Stimulated activated CD8-positive, alpha-beta memory T cell treated with anti-CD3 and anti-CD28 coated beads, Interleukin-12 subunit alpha, Interleukin-12 subunit beta, amount 100 ng/mL, for 1 hour (primary cell): ENCODE results near the gene SMIM7.

Experiments used
- DNase-seq: peaks from one replicate; pipeline ENCODE4 v3.0.0-alpha.2; 2020; ENCODE audit warnings: low read depth

SMIM7 gene

GRCh38 chr19:16621165-16621800 is 38.7 kb downstream of the SMIM7 start:
- DNase-seq, result no peak

GRCh38 chr19:16620584-16620983 is 39.4 kb downstream of the SMIM7 start:
- DNase-seq, result no peak

GRCh38 chr19:16620018-16620417 is 39.9 kb downstream of the SMIM7 start:
- DNase-seq, result no peak

DNA sequence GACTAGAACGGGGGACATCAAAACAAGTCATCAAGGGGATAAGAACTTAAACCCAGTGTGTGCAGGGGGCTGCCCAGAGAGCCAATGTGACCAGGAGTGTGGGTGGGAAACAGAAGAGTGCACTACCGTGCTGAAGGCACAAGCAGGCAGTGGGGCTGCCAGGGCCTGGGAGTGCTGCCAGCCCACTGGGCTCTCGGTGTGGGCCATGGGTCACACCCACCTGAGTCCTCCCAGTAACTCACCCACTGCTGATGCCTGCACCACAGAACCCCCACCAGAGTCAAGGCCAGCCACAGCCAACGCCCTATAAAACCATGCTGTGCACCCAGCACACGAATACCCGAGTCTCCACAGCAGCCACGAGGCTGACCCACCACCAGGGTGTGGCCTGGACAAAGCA is 40.5 kb downstream of the SMIM7 start:
- no peak for DNase-seq

DNA sequence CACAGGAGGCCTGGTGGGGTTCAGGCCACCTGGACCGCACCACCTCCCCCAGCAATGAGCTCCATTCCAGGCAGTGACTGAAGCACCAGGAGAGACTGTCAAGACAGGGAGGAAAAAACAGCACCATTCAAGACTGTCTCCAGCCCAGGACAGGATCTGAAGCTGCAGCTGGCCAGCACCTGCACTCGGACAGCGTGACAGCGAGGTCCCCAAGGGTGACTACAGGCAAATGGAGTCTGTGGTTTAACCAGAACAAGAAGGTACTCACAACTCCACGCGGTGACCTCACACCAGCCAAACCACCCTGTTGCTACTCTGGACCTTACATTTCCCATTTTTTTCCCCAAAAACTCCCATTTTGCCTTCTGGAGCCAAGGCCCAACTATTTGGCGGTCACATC is 41.7 kb downstream of the SMIM7 start:
- no peak for DNase-seq

DNA sequence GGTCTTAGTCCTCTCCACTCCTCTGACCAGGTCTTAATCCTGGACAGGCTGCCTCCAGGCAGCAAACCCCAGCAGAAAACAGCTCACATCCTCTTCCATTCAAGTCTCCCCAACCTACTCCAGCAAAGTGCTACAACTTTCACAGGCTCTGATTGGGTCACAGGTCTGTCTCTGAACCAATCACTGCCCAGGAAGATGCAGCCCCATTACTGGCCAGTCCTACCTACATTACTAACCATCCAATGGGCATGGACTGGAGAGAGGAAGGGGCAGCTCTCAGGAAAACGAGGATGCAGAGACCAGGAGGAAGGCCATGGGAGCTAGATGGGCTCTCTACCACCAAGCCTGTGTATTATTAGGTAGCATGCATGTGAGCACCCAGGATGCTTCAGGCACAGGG is 44.1 kb downstream of the SMIM7 start:
- DNase-seq, result no peak

DNA sequence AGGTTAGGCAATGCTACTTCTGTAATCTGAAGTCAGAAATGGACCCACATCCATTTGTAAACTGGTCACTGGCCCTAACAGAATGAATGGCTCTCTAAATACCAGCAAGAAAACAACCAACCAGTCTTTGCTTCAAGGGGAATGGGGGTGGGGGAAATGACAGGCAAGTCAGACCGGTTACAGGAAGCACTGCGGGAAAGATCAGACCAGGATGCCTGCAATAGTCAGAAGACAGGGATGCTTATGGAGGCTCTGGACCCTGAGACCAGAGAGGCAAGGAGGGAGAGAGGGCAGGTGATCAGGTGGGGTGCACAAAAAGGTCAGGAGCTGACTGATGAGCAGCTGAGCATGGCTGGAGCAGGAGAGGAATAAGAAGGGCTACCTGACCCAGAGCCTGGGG is 45.0 kb downstream of the SMIM7 start:
- DNase-seq, result no peak

DNA sequence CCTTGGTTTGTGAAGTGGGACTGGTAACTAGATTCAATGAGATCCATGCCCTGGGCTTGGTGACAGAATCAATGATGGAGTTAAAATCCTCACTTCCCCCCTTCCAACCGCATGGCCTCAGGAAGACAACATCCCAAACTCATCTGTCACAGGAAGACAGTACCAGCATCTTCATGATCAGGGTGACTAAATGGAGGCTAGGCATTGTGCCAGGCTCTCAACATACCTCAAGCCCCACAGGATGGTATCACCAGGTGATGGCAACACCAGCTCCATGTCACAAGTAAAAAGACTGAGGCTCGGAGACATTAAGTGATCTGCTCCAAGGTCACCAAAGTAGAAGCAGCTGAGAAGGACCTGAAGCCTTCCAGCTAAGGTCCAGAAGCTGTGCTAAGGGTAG is 46.1 kb downstream of the SMIM7 start:
- no peak for DNase-seq

DNA sequence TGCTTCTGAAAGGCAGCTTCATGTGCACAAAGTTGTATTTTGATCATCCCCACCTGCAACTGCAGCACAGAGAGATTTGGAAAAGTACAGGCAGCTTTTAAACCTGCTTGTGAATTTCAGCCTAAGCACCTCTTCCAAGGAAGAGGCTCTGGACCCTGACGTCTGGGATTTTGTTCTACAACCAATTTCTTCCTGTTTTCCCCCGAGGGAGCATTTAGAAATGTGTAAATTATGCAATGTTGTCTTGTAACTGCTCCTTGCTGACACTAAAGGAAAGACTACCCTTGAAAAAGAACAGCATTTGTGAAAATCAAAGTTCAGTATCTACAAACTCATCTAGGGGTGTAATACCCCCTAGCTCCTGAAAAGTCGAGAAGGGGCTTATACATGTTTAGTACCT is 47.3 kb downstream of the SMIM7 start:
- DNase-seq, result no peak

DNA sequence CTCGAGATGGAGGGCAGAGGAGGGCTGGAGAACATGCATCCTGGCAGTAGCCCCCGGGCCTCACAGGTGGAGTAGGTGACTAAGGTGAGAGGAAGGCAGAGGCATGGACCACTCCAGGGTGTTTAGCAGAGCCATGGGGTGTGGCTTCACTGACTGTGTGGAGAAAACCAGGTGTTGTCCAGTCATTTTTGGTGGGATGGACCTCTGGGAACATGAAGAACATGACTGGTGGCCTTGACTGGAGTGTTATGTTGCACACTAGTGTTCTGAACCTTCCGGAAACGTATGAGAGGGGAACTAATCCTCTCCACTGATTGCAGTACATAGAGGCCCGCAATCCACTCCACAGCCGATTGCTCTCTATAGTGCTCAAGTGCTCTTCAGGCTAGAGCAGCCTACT is 48.8 kb downstream of the SMIM7 start:
- no peak for DNase-seq

GRCh38 chr19:16609511-16610200 is 50.3 kb downstream of the SMIM7 start:
- no peak for DNase-seq

GRCh38 chr19:16608290-16608739 is 51.6 kb downstream of the SMIM7 start:
- DNase-seq, result no peak

DNA sequence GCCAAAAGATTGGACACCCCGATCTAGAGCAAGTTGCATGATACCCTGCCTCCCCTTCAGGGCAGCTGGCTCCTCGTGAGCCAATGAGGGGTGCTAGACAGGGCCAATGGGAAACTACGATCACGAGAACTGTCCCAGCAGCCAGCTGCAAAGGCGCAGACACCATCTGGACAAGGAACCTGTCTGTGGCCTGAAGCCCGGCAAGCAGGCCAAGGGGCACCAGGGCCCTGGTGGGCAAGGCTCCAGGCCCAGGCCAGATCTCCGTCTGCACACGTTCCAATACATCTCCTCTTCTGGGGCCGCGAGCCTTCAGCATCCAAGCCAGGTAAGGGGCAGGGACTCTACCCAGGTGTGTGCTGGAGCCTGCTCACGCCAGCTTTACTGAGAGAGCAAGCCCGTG is 52.1 kb downstream of the SMIM7 start:
- DNase-seq, result no peak

- DNase-seq, result no peak
Observed at GRCh38 chr19:16605553-16605994, 54.4 kb downstream of the SMIM7 start.

GRCh38 chr19:16605115-16605514 is 54.8 kb downstream of the SMIM7 start:
- no peak for DNase-seq

- DNase-seq, result no peak
Observed at GRCh38 chr19:16604615-16605014, 55.3 kb downstream of the SMIM7 start.

DNA sequence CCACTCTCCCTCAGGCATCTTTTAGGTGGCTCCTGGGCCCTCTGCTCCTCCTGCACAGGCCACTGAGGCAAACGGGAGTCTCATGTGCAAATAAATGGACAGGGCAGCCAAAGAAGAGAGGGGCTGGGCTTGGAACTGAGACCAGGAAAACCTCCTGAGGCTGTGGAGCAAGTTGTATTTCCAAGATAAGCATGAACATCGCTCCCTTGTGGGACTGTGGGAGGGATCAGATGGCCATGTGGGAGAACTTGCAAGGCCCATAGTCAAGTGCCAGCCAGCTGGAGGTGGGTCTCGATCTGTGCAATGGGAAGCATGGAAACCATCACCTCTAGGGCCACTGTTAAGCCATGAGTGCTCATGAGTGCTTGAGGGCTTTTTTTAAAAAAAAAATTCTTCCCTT is 56.9 kb downstream of the SMIM7 start:
- no peak for DNase-seq

- no peak for DNase-seq
Observed at GRCh38 chr19:16601378-16602052, 58.4 kb downstream of the SMIM7 start.

GRCh38 chr19:16600824-16601223 is 59.1 kb downstream of the SMIM7 start:
- DNase-seq, result no peak

DNA sequence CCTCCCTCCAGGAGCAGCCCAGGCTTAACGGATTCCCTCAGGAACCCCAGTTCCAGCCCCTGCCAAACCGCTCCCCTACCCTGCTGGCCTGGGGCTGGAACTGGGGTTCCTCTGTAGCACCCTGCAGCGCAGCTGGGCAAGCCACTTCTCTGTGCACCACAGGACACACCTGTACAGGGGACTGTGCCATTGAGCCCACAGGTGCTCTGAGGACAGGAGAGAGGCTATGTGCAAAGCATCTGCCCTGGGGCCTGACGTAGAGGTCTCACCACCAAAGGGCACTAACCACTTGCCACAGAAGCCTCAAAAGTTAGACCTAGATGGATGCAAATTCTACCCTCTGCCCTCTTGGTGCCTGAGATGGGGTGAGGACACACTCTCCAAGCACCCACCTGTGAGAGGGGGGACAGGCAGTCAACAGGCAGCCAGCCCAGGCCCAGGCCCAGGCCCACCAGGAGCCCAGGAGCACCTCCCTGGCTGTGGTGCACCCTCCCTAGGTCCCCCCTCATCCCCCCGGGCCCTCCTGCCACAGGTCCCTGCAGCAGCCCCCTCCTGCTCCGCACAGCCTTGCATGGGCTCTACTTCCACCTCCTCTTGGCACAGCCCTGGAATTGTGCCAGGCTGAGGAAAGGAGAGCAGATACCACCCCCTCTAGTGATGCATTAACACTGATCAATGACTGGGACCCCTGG is 60.1 kb downstream of the SMIM7 start:
- DNase-seq, result no peak

GRCh38 chr19:16598848-16599247 is 61.1 kb downstream of the SMIM7 start:
- no peak for DNase-seq

DNA sequence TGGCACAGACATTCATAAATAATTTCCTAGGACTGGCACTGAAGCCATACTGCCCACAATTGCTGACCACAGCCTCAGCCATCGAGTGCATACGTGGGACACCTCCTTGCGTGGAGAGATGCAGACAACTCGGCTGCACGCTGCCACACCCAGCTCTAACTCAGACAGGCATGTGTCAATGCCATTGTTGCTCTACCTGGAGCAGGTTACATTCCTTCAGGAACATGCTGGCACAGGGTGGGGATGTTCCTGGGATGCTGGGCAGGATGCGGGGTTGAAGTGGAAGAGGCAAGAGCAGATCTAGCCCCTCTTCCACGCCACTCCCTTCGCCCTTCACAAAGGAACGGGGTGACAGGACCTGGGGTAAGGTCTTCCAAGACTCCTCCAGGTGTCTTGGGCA is 63.5 kb downstream of the SMIM7 start:
- DNase-seq, result no peak
